IMR-90 (cell line): ENCODE data around the gene ANKRD24. TPM values are rescaled to one million over a fixed set of nuclear protein-coding genes. Genes with fewer than 3 reads are reported as not detected.
A peak's percentile ranks its signal among the peaks of the same experiment; 100 is the strongest.

Experiments
- ATAC-seq: fragments of 200-7000 bp; cut with Tn5 transposase; 2 replicates; pipeline ENCODE4 v1.9.1; 2020; ENCODE audit warnings: low read depth, mild to moderate bottlenecking, moderate library complexity
- BruUV-seq: library from RNA; stranded (reverse); fragments of 400-500 nt; replicated peaks from 2 replicates; lab custom pipeline; 2021; lab: Mats Ljungman, UMichigan
- CTCF ChIA-PET: fragments of 300-600 bp; formaldehyde crosslinking; extraction: SDS; loops from one replicate; lab custom pipeline; 2021; ENCODE audit warnings: antibody characterized with exemption; lab: Yijun Ruan, JAX
- POLR2A ChIA-PET: fragments of 300-600 bp; sonication (Branson Sonifier 250); formaldehyde crosslinking; loops from one replicate; lab custom pipeline; 2022; ENCODE audit warnings: antibody characterized with exemption; ENCODE audit not compliant: unreplicated experiment; lab: Charles Lee
- DNase-seq: peaks from one replicate; pipeline ENCODE4 v3.0.0; 2013
- H2AFZ ChIP-seq: replicated peaks from 2 replicates; pipeline ENCODE3; 2013; ENCODE audit warnings: low read length, mild to moderate bottlenecking; ENCODE audit not compliant: poor library complexity
- H2AK5ac ChIP-seq: 2 replicates; pipeline ENCODE4 v1.6.1; 2013; ENCODE audit warnings: low read depth, low read length, inconsistent platforms
- H2AK9ac ChIP-seq: replicated peaks from 2 replicates; pipeline ENCODE3; 2013; ENCODE audit warnings: mild to moderate bottlenecking, low read depth, low read length, moderate library complexity; ENCODE audit not compliant: poor library complexity
- H2BK120ac ChIP-seq: 2 replicates; pipeline ENCODE4 v1.6.1; 2013; ENCODE audit warnings: low read depth, low read length, inconsistent platforms
- H2BK15ac ChIP-seq: 3 replicates; pipeline ENCODE4 v1.6.1; 2013; ENCODE audit warnings: low read depth, low read length, inconsistent platforms
- H2BK20ac ChIP-seq: 2 replicates; pipeline ENCODE4 v1.6.1; 2013; ENCODE audit warnings: low read depth, mild to moderate bottlenecking, inconsistent platforms, low read length, moderate library complexity
- H2BK5ac ChIP-seq: 2 replicates; pipeline ENCODE4 v1.6.1; 2013; ENCODE audit warnings: mild to moderate bottlenecking, low read depth, low read length, inconsistent platforms; ENCODE audit not compliant: poor library complexity, severe bottlenecking
- H3K14ac ChIP-seq: replicated peaks from 2 replicates; pipeline ENCODE4 v1.6.1; 2013; ENCODE audit warnings: low read depth, low read length, inconsistent platforms
- H3K18ac ChIP-seq: 2 replicates; pipeline ENCODE4 v1.6.1; 2013; ENCODE audit warnings: low read depth, low read length, control low read depth
- H3K23ac ChIP-seq: 2 replicates; pipeline ENCODE4 v1.6.1; 2013; ENCODE audit warnings: low read depth, low read length, inconsistent platforms
- H3K27ac ChIP-seq: 2 replicates; pipeline ENCODE4 v1.5.1; 2013; ENCODE audit warnings: mild to moderate bottlenecking, control low read depth, low read length; ENCODE audit not compliant: insufficient read depth
- H3K27me3 ChIP-seq: 2 replicates; pipeline ENCODE4 v1.6.1; 2013; ENCODE audit warnings: low read length; ENCODE audit not compliant: control insufficient read depth, insufficient read depth
- H3K36me3 ChIP-seq: 2 replicates; pipeline ENCODE4 v1.6.1; 2013; ENCODE audit warnings: low read length, mixed read lengths; ENCODE audit not compliant: control insufficient read depth, insufficient read depth
- H3K4ac ChIP-seq: 2 replicates; pipeline ENCODE4 v1.6.1; 2013; ENCODE audit warnings: low read depth, low read length, inconsistent platforms
- H3K4me1 ChIP-seq: 2 replicates; pipeline ENCODE4 v1.6.1; 2013; ENCODE audit warnings: low read length, mixed read lengths; ENCODE audit not compliant: control insufficient read depth, insufficient read depth
- H3K4me2 ChIP-seq: 2 replicates; pipeline ENCODE4 v1.6.1; 2013; ENCODE audit warnings: low read depth, mild to moderate bottlenecking, control low read depth, low read length, moderate library complexity
- H3K4me3 ChIP-seq: 2 replicates; pipeline ENCODE4 v1.5.1; 2013; ENCODE audit warnings: low read depth, mild to moderate bottlenecking, control low read depth, low read length, moderate library complexity; ENCODE audit not compliant: insufficient read depth
- H3K56ac ChIP-seq: 2 replicates; pipeline ENCODE4 v1.6.1; 2013; ENCODE audit warnings: low read length, inconsistent platforms; ENCODE audit not compliant: insufficient read depth; ENCODE audit errors: extremely low read depth
- H3K79me1 ChIP-seq, 2 experiments: 2 replicates each; pipeline ENCODE4 v1.6.1; 2013; ENCODE audit warnings: low read length in 2 of 2, inconsistent platforms in 1 of 2, low read depth in 1 of 2
- H3K9ac ChIP-seq: 2 replicates; pipeline ENCODE4 v1.6.1; 2013; ENCODE audit warnings: low read depth, low read length, control low read depth
- H3K9me1 ChIP-seq: 2 replicates; pipeline ENCODE4 v1.6.1; 2013; ENCODE audit warnings: low read length, inconsistent platforms; ENCODE audit not compliant: insufficient read depth
- H3K9me3 ChIP-seq: 2 replicates; pipeline ENCODE4 v1.6.1; 2013; ENCODE audit warnings: low read length; ENCODE audit not compliant: control insufficient read depth, insufficient read depth
- H4K20me1 ChIP-seq: 2 replicates; pipeline ENCODE4 v1.6.1; 2013; ENCODE audit warnings: low read length, inconsistent platforms; ENCODE audit not compliant: insufficient read depth
- H4K5ac ChIP-seq: 2 replicates; pipeline ENCODE4 v1.6.1; 2013; ENCODE audit warnings: mild to moderate bottlenecking, low read depth, low read length, control low read depth
- H4K8ac ChIP-seq, 2 experiments: 2 replicates each; pipeline ENCODE4 v1.6.1; 2013; ENCODE audit warnings: low read depth in 2 of 2, low read length in 2 of 2, control low read depth in 1 of 2, inconsistent platforms in 1 of 2
- H4K91ac ChIP-seq: 2 replicates; pipeline ENCODE4 v1.6.1; 2013; ENCODE audit warnings: low read depth, low read length, inconsistent platforms; ENCODE audit not compliant: insufficient read depth
- CHD1 ChIP-seq: IDR thresholded peaks from 2 replicates; pipeline ENCODE4 v1.6.1; 2012; ENCODE audit warnings: low read depth, low read length, improper control_type of control experiment
- POLR2A ChIP-seq: IDR thresholded peaks from 2 replicates; pipeline ENCODE4 v1.6.1; 2012; ENCODE audit warnings: mild to moderate bottlenecking, low read depth, low read length
- RAD21 ChIP-seq: IDR thresholded peaks from 2 replicates; pipeline ENCODE4 v1.6.1; 2012; ENCODE audit warnings: low read length, improper control_type of control experiment
- SMC3 ChIP-seq: fragments of 150-350 bp; IDR thresholded peaks from 2 replicates; pipeline ENCODE4 v1.6.1; 2016; ENCODE audit warnings: low read depth, mild to moderate bottlenecking, antibody characterized with exemption, low read length, moderate library complexity
- WGBS, 2 experiments: methylation state at CpG; one replicate each; pipeline versions ENCODE4 v1.1.5 to v1.1.7; 2013; ENCODE audit warnings: missing lambda C conversion rate in 2 of 2; ENCODE audit not compliant: insufficient read length in 1 of 2; ENCODE audit errors: extremely low coverage in 2 of 2; 5-methylcytosine and 5-hydroxymethylcytosine counted together
- dilution Hi-C: fragments of 300-500 bp; cut with HindIII; formaldehyde crosslinking; loops from one replicate; pipeline ENCODE4 v1.14.3; 2018; ENCODE audit warnings: low sequenced_read_pairs; ENCODE audit not compliant: unreplicated experiment
- in situ Hi-C: fragments of 300-500 bp; cut with MboI; formaldehyde crosslinking; loops from 3 replicates; pipeline ENCODE4 v1.14.3; 2019; ENCODE audit warnings: low sequenced_read_pairs, inconsistent platforms, mixed read lengths
- intact Hi-C: fragments of 100-400 bp; cut with micrococcal nuclease; formaldehyde crosslinking; loops from 2 replicates; pipeline ENCODE4 v1.10.0; 2022
- polyA plus RNA-seq, 3 experiments: library from polyadenylated mRNA; depleted of rRNA; stranded (reverse); fragments of >200 nt; gene quantifications; 2 replicates each; pipeline ENCODE4 v1.2.3, GENCODE V29; 2012; ENCODE audit warnings: low replicate concordance in 1 of 3
- total RNA-seq: library from RNA; depleted of rRNA; stranded (reverse); fragments of >200 nt; gene quantifications from 2 replicates; pipeline ENCODE4 v1.2.3, GENCODE V29; 2012
- TF ChIP-seq, protein P1 (sequence below): conservative IDR thresholded peaks from 2 replicates; pipeline ENCODE4 v1.5.1; 2012; ENCODE audit warnings: mild to moderate bottlenecking, low read depth, low read length, improper control_type of control experiment

Gene ANKRD24
- total and polyA plus RNA-seq, 2 of the 4 experiments (the other 2 are of a cell fraction) = 0.18 to 0.21 TPM

DNA sequence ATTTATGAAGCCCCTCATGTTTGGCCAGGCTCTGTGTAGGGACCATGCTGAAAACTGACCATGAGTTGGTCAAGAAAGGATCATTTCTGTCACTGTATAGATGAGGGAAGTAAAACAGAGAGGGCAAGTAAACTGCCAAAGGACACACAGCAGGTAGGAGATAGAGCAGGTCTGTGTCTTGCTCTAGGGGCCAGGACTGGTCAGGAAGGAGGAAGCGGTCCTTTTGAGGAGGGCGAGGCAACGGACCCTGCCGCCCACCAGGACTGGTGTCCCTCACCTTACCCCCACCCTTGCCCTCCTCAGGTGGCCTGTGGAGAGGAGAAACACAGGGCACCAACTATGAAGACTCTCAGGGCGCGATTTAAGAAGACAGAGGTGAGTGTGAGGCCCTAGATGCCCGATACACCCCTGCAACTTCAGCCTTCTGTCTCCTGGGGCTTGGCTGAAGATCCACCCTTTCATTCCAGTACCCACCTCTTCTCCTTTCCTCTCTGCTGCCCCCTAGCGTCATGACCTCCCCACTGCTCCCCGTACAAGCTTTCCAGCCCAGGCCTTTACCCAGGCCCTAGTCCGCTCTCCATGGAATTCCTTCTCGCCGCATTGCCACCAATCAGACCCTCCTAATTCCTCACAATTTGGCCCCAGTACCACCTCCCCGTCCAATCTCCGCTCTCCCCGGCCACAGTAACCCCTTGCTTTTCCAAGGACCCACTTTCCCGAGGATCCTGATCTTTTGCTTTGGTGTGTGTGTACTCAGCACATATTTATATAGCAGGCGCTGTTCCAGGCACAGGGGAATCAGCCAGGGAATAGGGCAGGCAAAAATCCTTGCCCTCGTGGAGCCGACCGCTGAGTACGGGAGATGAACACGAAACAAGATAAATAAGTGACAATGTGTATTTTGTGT, 3.9 kb downstream of the ANKRD24 start:
- H3K4me2 ChIP-seq = no peak overlapping the region
- no peaks in the 10 kb centered on the region for H3K36me3 ChIP-seq
- no peaks in the 10 kb centered on the region for H4K20me1 ChIP-seq
- H3K27me3 ChIP-seq = no peaks in the 10 kb centered on the region; the same call in 1 of the 2 replicates
- H3K4me3 ChIP-seq = no peak overlapping the region
- dilution Hi-C loops (no loop called here), intact Hi-C loops (loop anchor here (5.0 kb wide), 1 partner anchor 119 kb away; the partner anchor contains the start of gene ZBTB7A), in situ Hi-C loops (no loop called here)
- no peak overlapping the region for H3K14ac ChIP-seq
- no peak for TF ChIP-seq CHD1
- TF ChIP-seq RAD21 = peak; percentile 60
- TF ChIP-seq SMC3 = peak; percentile 42; the same call in 1 of the 2 replicates
- TF ChIP-seq, protein P1, sequence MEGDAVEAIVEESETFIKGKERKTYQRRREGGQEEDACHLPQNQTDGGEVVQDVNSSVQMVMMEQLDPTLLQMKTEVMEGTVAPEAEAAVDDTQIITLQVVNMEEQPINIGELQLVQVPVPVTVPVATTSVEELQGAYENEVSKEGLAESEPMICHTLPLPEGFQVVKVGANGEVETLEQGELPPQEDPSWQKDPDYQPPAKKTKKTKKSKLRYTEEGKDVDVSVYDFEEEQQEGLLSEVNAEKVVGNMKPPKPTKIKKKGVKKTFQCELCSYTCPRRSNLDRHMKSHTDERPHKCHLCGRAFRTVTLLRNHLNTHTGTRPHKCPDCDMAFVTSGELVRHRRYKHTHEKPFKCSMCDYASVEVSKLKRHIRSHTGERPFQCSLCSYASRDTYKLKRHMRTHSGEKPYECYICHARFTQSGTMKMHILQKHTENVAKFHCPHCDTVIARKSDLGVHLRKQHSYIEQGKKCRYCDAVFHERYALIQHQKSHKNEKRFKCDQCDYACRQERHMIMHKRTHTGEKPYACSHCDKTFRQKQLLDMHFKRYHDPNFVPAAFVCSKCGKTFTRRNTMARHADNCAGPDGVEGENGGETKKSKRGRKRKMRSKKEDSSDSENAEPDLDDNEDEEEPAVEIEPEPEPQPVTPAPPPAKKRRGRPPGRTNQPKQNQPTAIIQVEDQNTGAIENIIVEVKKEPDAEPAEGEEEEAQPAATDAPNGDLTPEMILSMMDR = peak; percentile 77
- no peak for TF ChIP-seq POLR2A
- H2BK120ac ChIP-seq = no peak overlapping the region
- no peak overlapping the region for H2BK20ac ChIP-seq
- 27% methylated on average over 10 of the region's 22 CpGs; no CpG with 5 or more reads in 1 of the 2 experiments for WGBS, 2 experiments
- H2AK9ac ChIP-seq = peak overlapping the region; percentile 11
- ATAC-seq = peak; percentile 76
- peak; percentile 58 for DNase-seq
- no peak overlapping the region for H3K18ac ChIP-seq
- no peak overlapping the region for H3K9ac ChIP-seq
- peak overlapping the region; percentile 89 for H2AFZ ChIP-seq
- peaks cover 6 to 11% of the 10 kb centered on the region in 2 experiments for H3K79me1 ChIP-seq
- no peak overlapping the region for H3K27ac ChIP-seq
- POLR2A ChIA-PET = no interaction called here
- no peak overlapping the region for H3K23ac ChIP-seq
- H3K4ac ChIP-seq = peak overlapping the region; percentile 17; the same call in 1 of the 2 replicates
- H2AK5ac ChIP-seq = no peak overlapping the region
- no peak overlapping the region for H2BK15ac ChIP-seq
- no peak overlapping the region for H2BK5ac ChIP-seq
- H3K4me1 ChIP-seq = 0 out of 2 replicates have a peak, but pooled peaks cover 1% of the 10 kb centered on the region
- H4K91ac ChIP-seq = no peak overlapping the region
- CTCF ChIA-PET = interaction anchor here (1.0 kb wide), 1 partner anchor 29 kb away, joined by 3 read pairs; no protein-coding TSS in a partner anchor
- H4K5ac ChIP-seq = no peak overlapping the region
- H4K8ac ChIP-seq = peak overlapping the region in 1 of 2 experiments; percentile 68; a peak in 1 of 4 replicates
- no TSS peak for BruUV-seq
- H3K56ac ChIP-seq = no peak overlapping the region
- H3K9me1 ChIP-seq = peaks cover 4% of the 10 kb centered on the region; the same call in 1 of the 2 replicates
- H3K9me3 ChIP-seq = no peaks in the 10 kb centered on the region
